Spleen (tissue), 11 donors: ENCODE results near the gene CCDC91. TPM values are rescaled to one million over a fixed set of nuclear protein-coding genes. Genes with fewer than 3 reads are reported as not detected.

Source experiments
- DNase-seq: peaks from one replicate; pipeline ENCODE4 v3.0.0-alpha.2; 2020
- H3K27ac ChIP-seq, 8 donors: fragments of 200-600 bp; sonication (generic) in 7 of 8; 1 replicate in 4 of 8; 2 replicates in 4 of 8; pipeline versions ENCODE4 v1.5.0 to v1.8.0; 2016 to 2021; ENCODE audit warnings: inconsistent platforms in 4 of 8, mild to moderate bottlenecking in 4 of 8, moderate library complexity in 1 of 8
- H3K27me3 ChIP-seq, 7 donors: fragments of 200-600 bp; sonication (generic) in 6 of 7; replicated peaks in 1 of 7; 1 replicate in 4 of 7; 2 replicates in 3 of 7; pipeline versions ENCODE4 v1.5.0 to v1.8.0; 2016 to 2021; ENCODE audit warnings: inconsistent platforms in 3 of 7, mild to moderate bottlenecking in 1 of 7
- H3K36me3 ChIP-seq, 6 donors: fragments of 200-600 bp; sonication (generic) in 5 of 6; 1 replicate in 4 of 6; 2 replicates in 2 of 6; pipeline versions ENCODE4 v1.5.0 to v1.8.0; 2016 to 2021; ENCODE audit warnings: inconsistent platforms in 2 of 6
- H3K4me1 ChIP-seq, 6 donors: fragments of 200-600 bp; sonication (generic) in 5 of 6; 1 replicate in 3 of 6; 2 replicates in 3 of 6; pipeline versions ENCODE4 v1.5.0 to v1.8.0; 2016 to 2021; ENCODE audit warnings: inconsistent platforms in 3 of 6
- H3K4me3 ChIP-seq, 8 donors: fragments of 200-600 bp; sonication (generic) in 7 of 8; 1 replicate in 4 of 8; 2 replicates in 4 of 8; pipeline versions ENCODE4 v1.5.0 to v1.8.0; 2016 to 2021; ENCODE audit warnings: inconsistent platforms in 4 of 8, mild to moderate bottlenecking in 4 of 8, moderate library complexity in 2 of 8
- H3K9me3 ChIP-seq, 8 donors: fragments of 200-600 bp; sonication (generic) in 7 of 8; 1 replicate in 4 of 8; 2 replicates in 4 of 8; pipeline versions ENCODE4 v1.5.0 to v1.8.0; 2016 to 2021; ENCODE audit warnings: inconsistent platforms in 4 of 8
- CTCF ChIP-seq, 11 experiments: fragments of 200-600 bp in 7 of 11; fragments of 450-650 bp in 4 of 11; sonication (generic) in 4 of 11; IDR thresholded peaks in 8 of 11; conservative IDR thresholded peaks in 3 of 11; 1 replicate in 7 of 11; 2 replicates in 4 of 11; pipeline versions ENCODE4 v1.4.0 to v1.8.0; 2016 to 2021; ENCODE audit warnings: antibody characterized with exemption in 11 of 11, inconsistent platforms in 4 of 11, mild to moderate bottlenecking in 1 of 11
- POLR2A ChIP-seq, 3 donors: fragments of 450-650 bp; IDR thresholded peaks; one replicate each; pipeline ENCODE4 v1.5.1; 2017; ENCODE audit warnings: antibody characterized with exemption in 3 of 3, mild to moderate bottlenecking in 1 of 3
- POLR2AphosphoS5 ChIP-seq, 3 donors: sonication (generic); formaldehyde crosslinking; IDR thresholded peaks; one replicate each; pipeline ENCODE4 v1.5.1; 2017; ENCODE audit warnings: antibody characterized with exemption in 3 of 3
- WGBS, 5 donors: extraction: QIAGEN DNeasy Blood & Tissue Kit in 3 of 5; methylation state at CpG; one replicate each; pipeline versions ENCODE4 v1.1.5 to v1.1.7; 2013 to 2018; 5-methylcytosine and 5-hydroxymethylcytosine counted together
- intact Hi-C: fragments of 100-400 bp; cut with DNase I; formaldehyde crosslinking; loops from one replicate; pipeline ENCODE4 v1.15.0; 2023; ENCODE audit warnings: low total_unique reads
- polyA plus RNA-seq, 3 donors: library from polyadenylated mRNA; stranded (reverse); fragments of 200-250 nt; gene quantifications; one replicate each; pipeline ENCODE4 v1.2.1, GENCODE V29; 2013
- total RNA-seq, 7 donors: library from RNA; depleted of rRNA in 3 of 7; stranded (reverse); fragments of >200 nt in 3 of 7; fragmentation: NEBNext Ultra II Directional in 4 of 7; extraction: Animal tissue kit (Norgen Biotek cat#: 25700) in 4 of 7; gene quantifications; one replicate each; pipeline versions ENCODE4 v1.1.0 to v1.2.1, GENCODE V29; 2016 to 2021
- donor health status: healthy with polysubstance abuse.
- donor health status: DM: no; HTN: no; CAD: no; lungs with moderate emphysema.
- donor health status: DM: no; HTN: no; CAD: no.
- donor health status: Bipolar disorder and iron deficiency.
- donor health status: healthy.
- donor health status: DM: no; HTN: no; CAD: no.
- donor health status: DM: yes; HTN: yes; CAD: no.

The CCDC91 gene
- total and polyA plus RNA-seq, 10 donors, result 12.8 to 65.9 (median 43.4) TPM

GRCh38 chr12:28574746-28575592, 384.7 kb downstream of the CCDC91 start:
- intact Hi-C loops, result no loop called here
- 88 to 91% (median 90%) methylated on average over 5 of the region's 5 CpGs for WGBS, 5 donors
- TF ChIP-seq POLR2A (IDR thresholded peaks at IDR 0.05), result no peak
- TF ChIP-seq POLR2AphosphoS5 (IDR thresholded peaks at IDR 0.05), result no peak
- TF ChIP-seq CTCF (IDR thresholded peaks at IDR 0.05 in 8 of 11, conservative IDR thresholded peaks at IDR 0.05 in 3 of 11), result no peak
- Histone ChIP-seq H3K36me3 (no peaks in the 10 kb centered on the region), H3K4me1 (no peaks in the 10 kb centered on the region), H3K27me3 (no peaks in the 10 kb centered on the region), H3K9me3 (no peaks in the 10 kb centered on the region), H3K27ac (no peak overlapping the region), H3K4me3 (no peak overlapping the region)
- DNase-seq, result no peak

GRCh38 chr12:28575593-28576205, 385.4 kb downstream of the CCDC91 start:
- Histone ChIP-seq H3K27ac (no peak overlapping the region), H3K27me3 (no peaks in the 10 kb centered on the region), H3K4me3 (no peak overlapping the region), H3K9me3 (no peaks in the 10 kb centered on the region), H3K36me3 (no peaks in the 10 kb centered on the region), H3K4me1 (no peaks in the 10 kb centered on the region)
- DNase-seq, result no peak
- intact Hi-C loops, result no loop called here
- WGBS, 5 donors, result 63 to 88% (median 72%) methylated on average over 3 of the region's 3 CpGs
- TF ChIP-seq POLR2AphosphoS5 (IDR thresholded peaks at IDR 0.05), result no peak

- no peak for DNase-seq
- H3K9me3 ChIP-seq, result no peaks in the 10 kb centered on the region
- TF ChIP-seq CTCF (IDR thresholded peaks at IDR 0.05 in 8 of 11, conservative IDR thresholded peaks at IDR 0.05 in 3 of 11), result no peak
- TF ChIP-seq POLR2AphosphoS5 (IDR thresholded peaks at IDR 0.05), result no peak
- TF ChIP-seq POLR2A (IDR thresholded peaks at IDR 0.05), result no peak
- H3K4me3 ChIP-seq, result no peak overlapping the region
- WGBS, 5 donors, result 86 to 95% (median 92%) methylated on average over 3 of the region's 3 CpGs
- no peak overlapping the region for H3K27ac ChIP-seq
- intact Hi-C loops, result no loop called here
- no peaks in the 10 kb centered on the region for H3K27me3 ChIP-seq
- no peaks in the 10 kb centered on the region for H3K36me3 ChIP-seq
- no peaks in the 10 kb centered on the region for H3K4me1 ChIP-seq
Measured at GRCh38 chr12:28578361-28578760, 388.1 kb downstream of the CCDC91 start.

GRCh38 chr12:28578833-28579252, 388.6 kb downstream of the CCDC91 start:
- H3K4me1 ChIP-seq, result no peaks in the 10 kb centered on the region
- H3K4me3 ChIP-seq, result no peak overlapping the region
- no peaks in the 10 kb centered on the region for H3K36me3 ChIP-seq
- no peaks in the 10 kb centered on the region for H3K27me3 ChIP-seq
- 84 to 91% (median 87%) methylated on average over 3 of the region's 3 CpGs for WGBS, 5 donors
- H3K9me3 ChIP-seq, result no peaks in the 10 kb centered on the region
- no peak overlapping the region for H3K27ac ChIP-seq
- DNase-seq, result no peak
- TF ChIP-seq POLR2A (IDR thresholded peaks at IDR 0.05) (no peak), POLR2AphosphoS5 (IDR thresholded peaks at IDR 0.05) (no peak), CTCF (IDR thresholded peaks at IDR 0.05 in 8 of 11, conservative IDR thresholded peaks at IDR 0.05 in 3 of 11) (no peak)
- intact Hi-C loops, result no loop called here
